ENCODE results near the gene ZC3H4. TPM values are rescaled to one million over a fixed set of nuclear protein-coding genes. Genes with fewer than 3 reads are reported as not detected.

The ZC3H4 gene
- total RNA-seq, 2 donors from 2014 or later = 21.9 to 26.0 TPM

DNA sequence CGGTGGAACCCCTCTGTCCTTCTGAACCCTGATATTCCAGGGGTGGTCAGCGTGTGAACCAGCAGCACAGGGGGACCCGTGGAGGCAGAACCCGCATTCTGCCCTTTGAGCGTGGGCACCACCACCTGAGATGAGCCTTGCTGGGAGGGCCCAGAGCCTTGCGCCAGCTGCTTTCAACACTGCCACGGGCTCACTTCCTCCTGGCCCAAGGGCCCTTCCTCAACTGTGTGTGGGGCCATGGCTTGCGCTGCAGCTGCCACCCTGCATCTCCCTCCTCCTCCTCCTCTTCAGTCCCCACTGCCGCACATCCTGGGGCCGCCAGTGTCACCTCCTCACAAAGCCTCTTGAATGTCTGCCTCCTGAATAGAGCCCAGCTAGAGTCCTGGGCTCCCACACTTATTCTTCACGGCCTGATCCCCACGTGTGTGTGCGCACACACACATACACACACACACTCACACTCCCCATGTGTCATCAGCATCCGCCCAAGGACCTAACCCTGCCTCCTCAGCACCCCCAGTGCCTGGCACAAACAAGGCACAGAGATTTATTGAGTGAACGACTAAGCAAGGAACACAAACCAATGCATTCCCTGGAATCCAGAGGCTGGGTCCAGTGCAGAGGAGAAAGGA lies 38.3 kb downstream of the ZC3H4 start:
- Histone ChIP-seq H3K27ac (no peak overlapping the region), H3K4me1 (ENCODE audit: control insufficient read depth in 1 of 2, low read depth in 2 of 2) (peaks cover 3 to 5% of the 10 kb centered on the region in 2 donors), H3K9me3 (no peaks in the 10 kb centered on the region), H3K27me3 (replicated peaks; ENCODE audit: insufficient read depth) (no peaks in the 10 kb centered on the region), H3K4me3 (no peak overlapping the region), H3K36me3 (peaks cover 36% of the 10 kb centered on the region)
- TF ChIP-seq, protein P1, sequence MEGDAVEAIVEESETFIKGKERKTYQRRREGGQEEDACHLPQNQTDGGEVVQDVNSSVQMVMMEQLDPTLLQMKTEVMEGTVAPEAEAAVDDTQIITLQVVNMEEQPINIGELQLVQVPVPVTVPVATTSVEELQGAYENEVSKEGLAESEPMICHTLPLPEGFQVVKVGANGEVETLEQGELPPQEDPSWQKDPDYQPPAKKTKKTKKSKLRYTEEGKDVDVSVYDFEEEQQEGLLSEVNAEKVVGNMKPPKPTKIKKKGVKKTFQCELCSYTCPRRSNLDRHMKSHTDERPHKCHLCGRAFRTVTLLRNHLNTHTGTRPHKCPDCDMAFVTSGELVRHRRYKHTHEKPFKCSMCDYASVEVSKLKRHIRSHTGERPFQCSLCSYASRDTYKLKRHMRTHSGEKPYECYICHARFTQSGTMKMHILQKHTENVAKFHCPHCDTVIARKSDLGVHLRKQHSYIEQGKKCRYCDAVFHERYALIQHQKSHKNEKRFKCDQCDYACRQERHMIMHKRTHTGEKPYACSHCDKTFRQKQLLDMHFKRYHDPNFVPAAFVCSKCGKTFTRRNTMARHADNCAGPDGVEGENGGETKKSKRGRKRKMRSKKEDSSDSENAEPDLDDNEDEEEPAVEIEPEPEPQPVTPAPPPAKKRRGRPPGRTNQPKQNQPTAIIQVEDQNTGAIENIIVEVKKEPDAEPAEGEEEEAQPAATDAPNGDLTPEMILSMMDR (IDR thresholded peaks at IDR 0.05) = no peak
- DNase-seq (ENCODE audit: low spot score) (no peak), ATAC-seq (ENCODE audit: insufficient number of reproducible peaks, low FRiP score, low read depth) (no peak)

DNA sequence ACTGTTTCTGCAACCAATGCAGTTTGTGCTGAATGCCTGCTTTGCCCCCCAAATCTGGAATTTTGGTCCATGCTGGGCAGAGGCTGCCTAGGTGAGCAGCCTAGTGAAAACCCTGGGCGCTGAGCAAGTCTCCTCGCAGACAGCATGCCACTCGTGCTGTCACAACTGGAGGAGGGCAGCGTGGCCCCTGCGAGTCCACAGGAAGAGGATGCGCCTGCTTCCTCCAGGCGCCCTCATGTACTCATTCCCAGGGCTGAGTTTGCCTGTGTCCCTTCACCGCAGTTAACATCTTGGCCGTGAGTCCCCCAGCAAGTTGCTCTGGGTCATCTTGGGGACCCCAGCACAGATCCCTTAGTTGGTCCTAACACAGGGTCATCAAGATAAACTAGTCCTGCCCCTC lies 39.0 kb downstream of the ZC3H4 start:
- TF ChIP-seq, protein P1 (IDR thresholded peaks at IDR 0.05) = no peak
- H3K36me3 ChIP-seq = peaks cover 42% of the 10 kb centered on the region
- H3K27ac ChIP-seq = no peak overlapping the region
- no peaks in the 10 kb centered on the region for H3K9me3 ChIP-seq
- H3K4me1 ChIP-seq (ENCODE audit: control insufficient read depth in 1 of 2, low read depth in 2 of 2) = peaks cover under 1 to 3% of the 10 kb centered on the region in 2 donors
- DNase-seq (ENCODE audit: low spot score) (no peak), ATAC-seq (ENCODE audit: insufficient number of reproducible peaks, low FRiP score, low read depth) (no peak)
- no peaks in the 10 kb centered on the region for H3K27me3 ChIP-seq (replicated peaks; ENCODE audit: insufficient read depth)
- no peak overlapping the region for H3K4me3 ChIP-seq

DNA sequence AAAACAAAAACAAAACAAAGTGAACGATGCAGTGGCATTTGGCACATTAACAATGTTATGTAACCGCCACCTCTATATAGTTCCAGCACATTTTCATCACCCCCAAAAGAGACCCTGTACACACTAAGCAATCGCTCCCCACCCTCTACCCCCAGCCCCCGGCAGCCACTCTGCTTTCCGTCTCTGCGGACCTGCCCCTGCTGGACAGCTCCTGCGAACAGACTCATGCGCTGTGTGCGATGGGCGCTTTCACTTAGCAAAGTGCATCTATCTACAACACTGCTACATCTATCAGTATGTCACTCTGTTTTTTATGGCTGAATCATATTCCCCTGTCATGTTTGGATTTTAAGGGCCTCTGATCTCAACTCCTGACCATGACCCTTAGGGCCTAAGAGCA lies 40.0 kb downstream of the ZC3H4 start:
- DNase-seq (ENCODE audit: low spot score) = no peak
- Histone ChIP-seq H3K4me3 (no peak overlapping the region), H3K27me3 (replicated peaks; ENCODE audit: insufficient read depth) (no peaks in the 10 kb centered on the region), H3K36me3 (peaks cover 45% of the 10 kb centered on the region), H3K4me1 (ENCODE audit: control insufficient read depth in 1 of 2, low read depth in 2 of 2) (no peaks in the 10 kb centered on the region), H3K27ac (no peak overlapping the region), H3K9me3 (no peaks in the 10 kb centered on the region)
- TF ChIP-seq, protein P1 (IDR thresholded peaks at IDR 0.05) = no peak
- ATAC-seq (ENCODE audit: insufficient number of reproducible peaks, low FRiP score, low read depth) = no peak

DNA sequence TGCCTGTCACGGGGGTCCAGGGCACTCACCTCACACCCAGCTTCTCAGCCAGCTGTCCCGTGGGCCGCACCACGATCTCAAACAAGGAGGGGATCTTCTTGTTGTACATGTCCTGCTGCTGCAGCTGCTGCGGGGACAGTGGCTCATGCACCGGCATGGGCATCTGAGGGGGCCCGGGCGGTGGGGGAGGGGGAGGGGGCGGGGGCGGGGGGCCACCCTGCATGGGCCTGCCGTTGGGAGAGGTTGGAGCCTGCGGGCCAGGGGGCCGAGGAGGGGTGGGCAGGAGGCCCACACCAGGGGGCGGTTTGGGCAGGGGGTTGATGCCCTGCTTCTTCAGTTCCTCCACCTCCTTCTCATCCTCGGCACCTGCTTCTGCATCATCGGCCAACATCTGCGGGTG lies 41.3 kb downstream of the ZC3H4 start:
- no peak overlapping the region for H3K27ac ChIP-seq

DNA sequence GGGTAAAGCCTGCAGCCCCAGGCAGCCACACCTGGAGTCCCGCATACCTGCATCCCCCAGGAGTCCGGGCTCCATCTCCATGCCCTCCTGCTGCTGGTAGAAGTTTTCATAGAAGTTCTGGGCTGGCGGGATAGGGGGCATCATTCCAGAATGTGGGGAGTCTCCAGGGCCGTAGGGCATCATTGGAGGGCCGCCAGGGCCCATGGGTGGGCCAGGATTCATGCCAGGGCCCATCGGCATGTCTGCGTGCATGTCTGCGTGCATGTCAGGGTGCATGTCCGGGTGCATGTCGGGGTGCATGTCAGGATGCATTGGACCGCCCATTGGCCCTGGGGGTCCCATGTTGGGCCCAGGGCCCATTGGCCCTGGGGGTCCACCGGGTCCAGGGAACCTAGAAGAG lies 41.8 kb downstream of the ZC3H4 start:
- Histone ChIP-seq H3K4me1 (ENCODE audit: control insufficient read depth in 1 of 2, low read depth in 2 of 2) (no peaks in the 10 kb centered on the region), H3K4me3 (no peak overlapping the region), H3K27ac (no peak overlapping the region), H3K27me3 (replicated peaks; ENCODE audit: insufficient read depth) (no peaks in the 10 kb centered on the region), H3K36me3 (peaks cover 58% of the 10 kb centered on the region), H3K9me3 (no peaks in the 10 kb centered on the region)
- ATAC-seq (ENCODE audit: insufficient number of reproducible peaks, low FRiP score, low read depth) (no peak), DNase-seq (ENCODE audit: low spot score) (no peak)
- TF ChIP-seq, protein P1 (IDR thresholded peaks at IDR 0.05) = no peak

More for the DNA sequence above, 41.3 kb downstream of the ZC3H4 start:
- Histone ChIP-seq H3K27me3 (replicated peaks; ENCODE audit: insufficient read depth) (no peaks in the 10 kb centered on the region), H3K9me3 (no peaks in the 10 kb centered on the region), H3K4me3 (no peak overlapping the region), H3K4me1 (ENCODE audit: control insufficient read depth in 1 of 2, low read depth in 2 of 2) (no peaks in the 10 kb centered on the region), H3K36me3 (peaks cover 54% of the 10 kb centered on the region)
- no peak for DNase-seq (ENCODE audit: low spot score)
- TF ChIP-seq, protein P1 (IDR thresholded peaks at IDR 0.05) = no peak
- ATAC-seq (ENCODE audit: insufficient number of reproducible peaks, low FRiP score, low read depth) = no peak

Data from thoracic aorta (tissue), 2 donors.